Activated B cell treated with CpG ODN at 0.5 μM for 24 hours (primary cell): ENCODE measurements around the gene CBX2. TPM values are rescaled to one million over a fixed set of nuclear protein-coding genes. Genes with fewer than 3 reads are reported as not detected.

ENCODE experiments used
- ATAC-seq: fragments of 200-7000 bp; cut with Tn5 transposase; one replicate; pipeline ENCODE4 v1.10.0; 2021; ENCODE audit warnings: low read depth, mild to moderate bottlenecking, moderate library complexity
- CTCF ChIA-PET: fragments of 350-600 bp; sonication (Branson Sonifier 250); formaldehyde crosslinking; loops from one replicate; lab custom pipeline; 2021; ENCODE audit warnings: antibody characterized with exemption; lab: Charles Lee
- POLR2A ChIA-PET: fragments of 350-600 bp; sonication (Branson Sonifier 250); formaldehyde crosslinking; loops from one replicate; lab custom pipeline; 2021; ENCODE audit warnings: antibody characterized with exemption; lab: Charles Lee
- DNase-seq: peaks from one replicate; pipeline ENCODE4 v3.0.0; 2022
- H3K27ac Mint-ChIP-seq: one replicate; pipeline ENCODE4 v1.8.0; 2020; ENCODE audit warnings: mixed read lengths
- H3K27me3 Mint-ChIP-seq: one replicate; pipeline ENCODE4 v1.8.0; 2021; ENCODE audit warnings: mixed read lengths
- H3K36me3 Mint-ChIP-seq: one replicate; pipeline ENCODE4 v1.8.0; 2021; ENCODE audit warnings: low read depth, mixed read lengths
- H3K4me1 Mint-ChIP-seq: one replicate; pipeline ENCODE4 v1.8.0; 2021; ENCODE audit warnings: mixed read lengths
- H3K4me3 Mint-ChIP-seq: one replicate; pipeline ENCODE4 v1.8.0; 2020; ENCODE audit warnings: mild to moderate bottlenecking, mixed read lengths
- H3K9me3 Mint-ChIP-seq: one replicate; pipeline ENCODE4 v1.8.0; 2020; ENCODE audit warnings: mixed read lengths
- CTCF ChIP-seq: fragments of 200-600 bp; IDR thresholded peaks from one replicate; pipeline ENCODE4 v1.8.0; 2022; ENCODE audit warnings: antibody characterized with exemption, mild to moderate bottlenecking
- intact Hi-C: fragments of 100-400 bp; cut with micrococcal nuclease; formaldehyde crosslinking; loops from one replicate; pipeline ENCODE4 v1.15.1; 2024
- total RNA-seq: library from RNA; stranded (reverse); gene quantifications from 2 replicates; pipeline ENCODE4 v1.2.3, GENCODE V29; 2022

Gene CBX2
- total RNA-seq, 1 donor from 2014 or later, result 0.67 TPM

DNA sequence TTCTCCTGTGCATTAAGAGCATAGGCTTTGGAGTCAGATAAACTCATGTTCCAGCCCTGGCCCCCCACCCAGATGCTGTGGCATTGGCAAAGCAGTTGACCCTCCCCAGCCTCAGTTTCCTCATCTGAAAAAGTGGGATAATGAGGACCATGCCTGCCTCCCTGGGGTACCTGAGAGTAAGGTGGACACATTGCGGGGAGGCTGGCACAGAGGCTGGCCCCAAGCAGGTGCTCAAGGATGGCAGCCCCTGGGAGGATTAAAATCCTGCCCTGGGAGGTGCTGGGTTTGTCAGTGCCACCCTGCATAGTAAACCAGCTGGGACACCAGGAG, 35.4 kb upstream of the CBX2 start:
- DNase-seq (no peak), ATAC-seq (no peak)
- no peak overlapping the region for H3K27ac Mint-ChIP-seq
- ChIA-PET POLR2A (interaction anchor here (0.9 kb wide), 1 partner anchor 95 kb away, joined by 3 read pairs; no protein-coding TSS in a partner anchor), CTCF (interaction anchor here (1.0 to 2.9 kb wide), 8 partner anchors 9 to 251 kb away, joined by 3 to 11 read pairs (median 5); partner anchors contain the start of gene CBX8)
- no peak for TF ChIP-seq CTCF
- H3K4me3 Mint-ChIP-seq, result no peak overlapping the region
- no peaks in the 10 kb centered on the region for H3K36me3 Mint-ChIP-seq
- intact Hi-C loops, result loop anchor here (1.0 to 5.0 kb wide), 3 partner anchors 174 to 249 kb away; no protein-coding TSS in a partner anchor
- H3K9me3 Mint-ChIP-seq, result no peaks in the 10 kb centered on the region
- peaks cover 18% of the 10 kb centered on the region for H3K4me1 Mint-ChIP-seq
- H3K27me3 Mint-ChIP-seq, result peaks cover 35% of the 10 kb centered on the region

GRCh38 chr17:79742951-79743476, 34.9 kb upstream of the CBX2 start:
- intact Hi-C loops, result loop anchor here (1.0 to 5.0 kb wide), 3 partner anchors 173 to 248 kb away; no protein-coding TSS in a partner anchor
- no peak overlapping the region for H3K4me3 Mint-ChIP-seq
- TF ChIP-seq CTCF, result no peak
- peaks cover 21% of the 10 kb centered on the region for H3K4me1 Mint-ChIP-seq
- ChIA-PET CTCF (interaction anchor here (1.0 to 2.9 kb wide), 4 partner anchors 9 to 251 kb away, joined by 3 to 11 read pairs (median 6); no protein-coding TSS in a partner anchor), POLR2A (no interaction called here)
- H3K9me3 Mint-ChIP-seq, result no peaks in the 10 kb centered on the region
- no peak for DNase-seq
- ATAC-seq, result no peak
- no peaks in the 10 kb centered on the region for H3K36me3 Mint-ChIP-seq
- no peak overlapping the region for H3K27ac Mint-ChIP-seq
- H3K27me3 Mint-ChIP-seq, result peaks cover 38% of the 10 kb centered on the region

DNA sequence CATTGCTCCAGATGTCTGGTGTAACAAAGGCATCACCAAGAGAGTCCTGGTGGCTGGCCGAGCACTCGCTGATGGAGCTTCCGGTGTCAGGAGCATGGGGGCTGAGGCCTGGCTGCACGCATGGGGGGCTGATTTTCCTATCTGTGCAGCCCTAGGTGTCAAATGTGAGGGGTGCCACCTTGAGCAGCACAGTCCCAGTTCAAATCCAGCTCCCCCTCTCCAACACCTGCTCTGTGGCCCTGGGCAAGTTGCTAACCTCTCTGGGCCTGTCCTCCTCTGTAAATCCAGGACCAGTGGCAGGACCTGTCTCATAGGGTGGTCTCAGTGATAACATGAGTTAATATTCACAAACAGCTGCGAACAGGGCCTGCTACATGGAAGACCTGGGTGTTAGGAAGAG, 34.3 kb upstream of the CBX2 start:
- no peak for TF ChIP-seq CTCF
- Mint-ChIP-seq H3K27me3 (peaks cover 40% of the 10 kb centered on the region), H3K4me3 (no peak overlapping the region), H3K36me3 (no peaks in the 10 kb centered on the region), H3K27ac (no peak overlapping the region), H3K9me3 (no peaks in the 10 kb centered on the region), H3K4me1 (peaks cover 21% of the 10 kb centered on the region)
- intact Hi-C loops, result loop anchor here (5.0 kb wide), 1 partner anchor 189 kb away; no protein-coding TSS in a partner anchor
- ChIA-PET POLR2A (interaction anchor here (1.0 kb wide), 1 partner anchor 96 kb away, joined by 5 read pairs; the partner anchor contains the start of gene CBX4), CTCF (interaction anchor here (0.7 to 2.9 kb wide), 5 partner anchors 8 to 253 kb away, joined by 3 to 11 read pairs (median 3); no protein-coding TSS in a partner anchor)
- no peak for ATAC-seq
- DNase-seq, result no peak

DNA sequence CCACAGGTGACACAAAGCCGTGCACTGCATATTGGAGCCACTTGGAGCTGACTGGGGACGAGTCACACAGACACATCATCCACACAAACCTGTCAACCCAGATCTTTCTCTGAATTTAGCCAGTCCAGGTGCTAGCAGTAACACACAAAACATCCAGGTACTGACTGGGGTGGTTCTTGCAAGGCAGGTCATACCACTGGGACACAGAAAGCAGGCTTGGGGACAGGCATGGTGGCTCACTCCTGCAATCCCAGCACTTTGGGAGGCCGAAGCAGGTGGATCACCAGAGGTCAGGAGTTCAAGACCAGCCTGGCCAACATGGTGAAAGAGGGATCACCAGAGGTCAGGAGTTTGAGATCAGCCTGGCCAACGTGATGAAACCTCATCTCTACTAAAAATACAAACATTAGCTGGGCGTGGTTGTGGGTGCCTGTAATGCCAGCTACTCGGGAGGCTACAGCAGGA, 32.3 kb upstream of the CBX2 start:
- no peaks in the 10 kb centered on the region for H3K36me3 Mint-ChIP-seq
- H3K27me3 Mint-ChIP-seq, result peaks cover 30% of the 10 kb centered on the region
- no peak for TF ChIP-seq CTCF
- intact Hi-C loops, result loop anchor here (1.0 to 2.0 kb wide), 6 partner anchors 33 to 246 kb away; partner anchors contain the start of genes CBX2, CBX4 and CBX8
- POLR2A ChIA-PET, result interaction anchor here (0.7 to 1.2 kb wide), 2 partner anchors 25 to 94 kb away, joined by 4 to 8 read pairs; partner anchors contain the start of gene CBX4
- no peak overlapping the region for H3K27ac Mint-ChIP-seq
- peaks cover 21% of the 10 kb centered on the region for H3K4me1 Mint-ChIP-seq
- ATAC-seq (no peak), DNase-seq (no peak)
- H3K9me3 Mint-ChIP-seq, result no peaks in the 10 kb centered on the region
- no peak overlapping the region for H3K4me3 Mint-ChIP-seq
- CTCF ChIA-PET, result interaction anchor here (0.6 to 2.1 kb wide), 12 partner anchors 12 to 259 kb away, joined by 3 to 13 read pairs (median 4); no protein-coding TSS in a partner anchor
